ENCODE data around the gene GPATCH8. TPM values are rescaled to one million over a fixed set of nuclear protein-coding genes. Genes with fewer than 3 reads are reported as not detected.

GPATCH8 gene
- total and polyA plus RNA-seq, 8 donors: 9.8 to 23.2 (median 13.6) TPM

GRCh38 chr17:44360826-44361225, 142.4 kb downstream of the GPATCH8 start:
- Histone ChIP-seq H3K36me3 (no peaks in the 10 kb centered on the region), H3K4me1 (no peaks in the 10 kb centered on the region), H3K4me3 (no peak overlapping the region), H3K27ac (no peak overlapping the region), H3K9me3 (no peaks in the 10 kb centered on the region), H3K27me3 (no peaks in the 10 kb centered on the region)
- TF ChIP-seq CTCF (IDR thresholded peaks at IDR 0.05): no peak
- no peak for FAIRE-seq
- no peak for DNase-seq
- intact Hi-C loops (cut with DNase I): no loop called here
- ATAC-seq: peak in 1 of 4 donors; percentile 17
- WGBS, 2 donors: 51 to 54% methylated on average over 5 of the region's 5 CpGs

- WGBS, 2 donors: 51 to 54% methylated on average over 6 of the region's 6 CpGs
- no peaks in the 10 kb centered on the region for H3K9me3 ChIP-seq
- ATAC-seq (no peak), DNase-seq (no peak), FAIRE-seq (no peak)
- H3K27ac ChIP-seq: no peak overlapping the region
- intact Hi-C loops (cut with DNase I): no loop called here
- TF ChIP-seq CTCF (IDR thresholded peaks at IDR 0.05): no peak
- no peaks in the 10 kb centered on the region for H3K27me3 ChIP-seq
- H3K4me1 ChIP-seq: no peaks in the 10 kb centered on the region
- no peak overlapping the region for H3K4me3 ChIP-seq
- H3K36me3 ChIP-seq: no peaks in the 10 kb centered on the region
Measured at GRCh38 chr17:44360144-44360533, 143.1 kb downstream of the GPATCH8 start.

GRCh38 chr17:44359458-44360143, 143.6 kb downstream of the GPATCH8 start:
- ATAC-seq: no peak
- Histone ChIP-seq H3K27ac (no peak overlapping the region), H3K9me3 (no peaks in the 10 kb centered on the region), H3K36me3 (no peaks in the 10 kb centered on the region), H3K4me1 (no peaks in the 10 kb centered on the region), H3K4me3 (no peak overlapping the region), H3K27me3 (no peaks in the 10 kb centered on the region)
- intact Hi-C loops (cut with DNase I): no loop called here
- peak in 2 of 6 donors; percentile 16 to 51 for DNase-seq
- WGBS, 2 donors: 69 to 76% methylated on average over 14 of the region's 14 CpGs
- FAIRE-seq: no peak
- no peak for TF ChIP-seq CTCF (IDR thresholded peaks at IDR 0.05)

GRCh38 chr17:44359006-44359405, 144.2 kb downstream of the GPATCH8 start:
- no peaks in the 10 kb centered on the region for H3K36me3 ChIP-seq
- DNase-seq: no peak
- H3K4me3 ChIP-seq: no peak overlapping the region
- 67 to 74% methylated on average over 6 of the region's 6 CpGs for WGBS, 2 donors
- intact Hi-C loops (cut with DNase I): no loop called here
- no peaks in the 10 kb centered on the region for H3K4me1 ChIP-seq
- H3K9me3 ChIP-seq: no peaks in the 10 kb centered on the region
- H3K27ac ChIP-seq: no peak overlapping the region
- no peaks in the 10 kb centered on the region for H3K27me3 ChIP-seq
- no peak for ATAC-seq
- FAIRE-seq: no peak
- no peak for TF ChIP-seq CTCF (IDR thresholded peaks at IDR 0.05)

GRCh38 chr17:44358066-44358465, 145.1 kb downstream of the GPATCH8 start:
- ATAC-seq (no peak), FAIRE-seq (no peak), DNase-seq (no peak)
- H3K4me3 ChIP-seq: no peak overlapping the region
- TF ChIP-seq CTCF (IDR thresholded peaks at IDR 0.05): no peak
- H3K9me3 ChIP-seq: no peaks in the 10 kb centered on the region
- no peaks in the 10 kb centered on the region for H3K4me1 ChIP-seq
- no peaks in the 10 kb centered on the region for H3K27me3 ChIP-seq
- H3K27ac ChIP-seq: no peak overlapping the region
- 75 to 83% methylated on average over 9 of the region's 9 CpGs for WGBS, 2 donors
- no peaks in the 10 kb centered on the region for H3K36me3 ChIP-seq
- intact Hi-C loops (cut with DNase I): no loop called here

Data from pancreas (tissue), 10 donors.